HepG2 (cell line): Measurements from ENCODE around the gene GLIS2. TPM values are rescaled to one million over a fixed set of nuclear protein-coding genes. Genes with fewer than 3 reads are reported as not detected.

ENCODE experiments used
- ATAC-seq: fragments of 200-7000 bp; cut with Tn5 transposase; 3 replicates; pipeline ENCODE4 v1.9.1; 2020; ENCODE audit warnings: mild to moderate bottlenecking, moderate library complexity
- BruUV-seq: library from RNA; stranded (reverse); fragments of 400-500 nt; replicated peaks from 2 replicates; lab custom pipeline; 2021; lab: Mats Ljungman, UMichigan
- CTCF ChIA-PET: fragments of 300-600 bp; formaldehyde crosslinking; extraction: SDS; loops from one replicate; lab custom pipeline; 2021; ENCODE audit warnings: low total read pairs, inconsistent platforms, low intra/inter-chr PET ratio; lab: Yijun Ruan, JAX
- POLR2A ChIA-PET: fragments of 350-600 bp; sonication (Branson Sonifier 250); formaldehyde crosslinking; loops from one replicate; lab custom pipeline; 2020; ENCODE audit warnings: antibody characterized with exemption, inconsistent platforms; lab: Yijun Ruan, JAX
- DNase-seq: peaks from one replicate; pipeline ENCODE4 v3.0.0-alpha.2; 2015; ENCODE audit warnings: low spot score
- FAIRE-seq: peaks from 3 replicates; lab custom pipeline; 2011; peaks lifted over from hg19 to GRCh38; lab: Jason Lieb, UNC
- H2AFZ ChIP-seq: one replicate; pipeline ENCODE4 v1.6.1; 2011; ENCODE audit warnings: low read length, inconsistent platforms
- H3K27ac ChIP-seq: fragments of 300-600 bp; 3 replicates; pipeline ENCODE4 v1.8.0; 2011; ENCODE audit warnings: mixed run types, mild to moderate bottlenecking, mixed read lengths, low read length, inconsistent platforms; ENCODE audit not compliant: insufficient read depth; ENCODE audit errors: extremely low read length
- H3K27me3 ChIP-seq, 2 experiments: fragments of 200-600 bp in 1 of 2; 2 replicates in 1 of 2; 3 replicates in 1 of 2; pipeline versions ENCODE4 v1.6.0 to v1.8.0; 2011; ENCODE audit warnings: low read length in 2 of 2, mild to moderate bottlenecking in 2 of 2, moderate library complexity in 2 of 2, inconsistent platforms in 1 of 2; ENCODE audit not compliant: insufficient read depth in 2 of 2, control insufficient read depth in 1 of 2
- H3K36me3 ChIP-seq, 2 experiments: fragments of 200-600 bp in 1 of 2; replicated peaks in 1 of 2; 2 replicates in 1 of 2; 3 replicates in 1 of 2; pipeline versions ENCODE4 v1.5.1 to v1.8.0; 2011; ENCODE audit warnings: low read length in 2 of 2, inconsistent platforms in 1 of 2; ENCODE audit not compliant: insufficient read depth in 2 of 2, control insufficient read depth in 1 of 2
- H3K4me1 ChIP-seq: 2 replicates; pipeline ENCODE4 v1.5.1; 2012; ENCODE audit warnings: low read length, inconsistent platforms; ENCODE audit not compliant: insufficient read depth
- H3K4me2 ChIP-seq: 2 replicates; pipeline ENCODE4 v1.6.0; 2011; ENCODE audit warnings: low read depth, low read length, inconsistent platforms
- H3K4me3 ChIP-seq, 3 experiments: fragments of 200-600 bp in 1 of 3; sonication (generic), shearing (Covaris generic) in 1 of 3; replicated peaks in 1 of 3; 2 replicates each; pipeline ENCODE4 v1.5.1; 2011 to 2016; ENCODE audit warnings: low read length in 3 of 3, inconsistent platforms in 2 of 3, low read depth in 2 of 3, mild to moderate bottlenecking in 2 of 3, control low read depth in 1 of 3, mixed read lengths in 1 of 3; ENCODE audit not compliant: insufficient read depth in 1 of 3
- H3K79me2 ChIP-seq: one replicate; pipeline ENCODE4 v1.6.1; 2011; ENCODE audit warnings: low read length, inconsistent platforms; ENCODE audit not compliant: insufficient read depth
- H3K9ac ChIP-seq: 2 replicates; pipeline ENCODE4 v1.6.0; 2011; ENCODE audit warnings: mild to moderate bottlenecking, low read depth, low read length, inconsistent platforms; ENCODE audit not compliant: insufficient read depth
- H3K9me3 ChIP-seq: 2 replicates; pipeline ENCODE4 v1.5.1; 2012; ENCODE audit warnings: mild to moderate bottlenecking, low read length
- H4K20me1 ChIP-seq: 2 replicates; pipeline ENCODE4 v1.6.0; 2011; ENCODE audit warnings: inconsistent platforms, mild to moderate bottlenecking, low read length, moderate library complexity; ENCODE audit not compliant: insufficient read depth
- ARNT2 ChIP-seq: sonication (generic); formaldehyde crosslinking; IDR thresholded peaks from 2 replicates; pipeline ENCODE4 v1.8.0; 2022; ENCODE audit warnings: mild to moderate bottlenecking, low read depth, missing genetic modification reagents, moderate library complexity
- GATAD2A ChIP-seq: IDR thresholded peaks from 2 replicates; pipeline ENCODE4 v1.6.1; 2016
- LCORL ChIP-seq, 2 experiments: fragments of 450-650 bp in 1 of 2; sonication (generic) in 1 of 2; formaldehyde crosslinking in 1 of 2; IDR thresholded peaks; 2 replicates each; pipeline versions ENCODE4 v1.5.0 to v1.6.1; 2017 to 2020; ENCODE audit warnings: antibody characterized with exemption in 1 of 2, missing genetic modification reagents in 1 of 2
- SRSF9 ChIP-seq: fragments of 200-400 bp; formaldehyde crosslinking; IDR thresholded peaks from 2 replicates; pipeline ENCODE4 v1.6.1; 2018; ENCODE audit warnings: borderline replicate concordance, mild to moderate bottlenecking, low read depth, low read length; ENCODE audit not compliant: insufficient read depth, poor library complexity, severe bottlenecking
- ZEB1 ChIP-seq: IDR thresholded peaks from 2 replicates; pipeline ENCODE4 v1.6.1; 2012; ENCODE audit warnings: mild to moderate bottlenecking, low read depth, inconsistent platforms; ENCODE audit not compliant: insufficient replicate concordance
- ZNF746 ChIP-seq: sonication (generic); formaldehyde crosslinking; IDR thresholded peaks from 2 replicates; pipeline ENCODE4 v1.8.0; 2022; ENCODE audit warnings: mild to moderate bottlenecking, missing genetic modification reagents
- ZNF768 ChIP-seq: sonication (generic); formaldehyde crosslinking; IDR thresholded peaks from 2 replicates; pipeline ENCODE4 v1.4.0; 2020; ENCODE audit warnings: missing genetic modification reagents
- WGBS: methylation state at CpG from one replicate; pipeline ENCODE4 v1.1.6; 2017; ENCODE audit warnings: low lambda C conversion rate; 5-methylcytosine and 5-hydroxymethylcytosine counted together
- in situ Hi-C: cut with HindIII; loops from 2 replicates; pipeline ENCODE4 v1.10.0; 2017; ENCODE audit warnings: low pct_unique_long_range_greater_than_20kb; ENCODE audit not compliant: extremely low pct_ligation_motif_present
- intact Hi-C: fragments of 100-400 bp; cut with micrococcal nuclease; formaldehyde crosslinking; loops from one replicate; pipeline ENCODE4 v1.10.0; 2022; ENCODE audit not compliant: unreplicated experiment
- polyA plus RNA-seq, 8 experiments: library from polyadenylated mRNA; depleted of rRNA in 3 of 8; stranded (reverse) in 7 of 8; unstranded in 1 of 8; fragments of >200 nt; fragmentation: Illumina TruSeq in 4 of 8; extraction: Trizol in 4 of 8; gene quantifications; 2 replicates each; pipeline versions ENCODE4 v1.2.1 to v1.2.3, GENCODE V29; 2011 to 2016; ENCODE audit warnings: low read depth in 4 of 8, missing spikeins in 1 of 8, mixed read lengths in 1 of 8; ENCODE audit not compliant: insufficient read depth in 1 of 8
- total RNA-seq, 5 experiments: library from RNA; depleted of rRNA; stranded (reverse); fragments of >200 nt; fragmentation: Illumina TruSeq; extraction: Trizol; gene quantifications; 2 replicates each; pipeline ENCODE4 v1.2.3, GENCODE V29; 2016; ENCODE audit warnings: low read depth in 1 of 5
- TF ChIP-seq, protein P1 (sequence below): fragments of 450-650 bp; IDR thresholded peaks from 2 replicates; pipeline ENCODE4 v1.6.1; 2016
- TF ChIP-seq, protein P2 (sequence below): sonication (generic); formaldehyde crosslinking; conservative IDR thresholded peaks from 2 replicates; pipeline ENCODE4 v1.8.0; 2022; ENCODE audit warnings: missing genetic modification reagents
- TF ChIP-seq, protein P3 (sequence below): sonication (generic); formaldehyde crosslinking; IDR thresholded peaks from 2 replicates; pipeline ENCODE4 v1.4.0; 2020; ENCODE audit warnings: missing genetic modification reagents
- TF ChIP-seq, protein P4 (sequence below): fragments of 450-650 bp; IDR thresholded peaks from 2 replicates; pipeline ENCODE4 v1.6.1; 2017

GLIS2 gene
- total and polyA plus RNA-seq, 2 of the 13 experiments (the other 11 are each of a cell fraction or from before 2014, with no cell fraction given), result 0.28 to 0.29 TPM

DNA sequence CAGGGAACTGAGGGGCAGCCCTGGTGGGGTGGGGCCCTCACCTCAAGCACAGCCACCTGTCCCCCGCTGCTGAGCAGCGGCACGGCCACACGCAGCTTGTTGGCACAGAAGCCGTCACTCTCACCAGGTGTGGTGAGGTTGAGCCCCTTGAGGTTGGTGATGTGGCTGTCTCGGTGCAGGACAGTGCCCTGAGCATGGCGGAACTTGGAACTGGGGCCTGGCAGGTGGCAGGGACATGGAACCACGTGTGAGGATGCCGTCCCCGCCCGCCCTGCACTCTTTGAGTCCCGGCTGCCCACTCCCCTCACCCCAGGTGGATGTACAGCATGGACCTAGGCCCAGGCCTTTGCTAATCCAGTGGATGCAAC lies 46.1 kb downstream of the GLIS2 start:
- 100% methylated on average over 2 of the region's 12 CpGs for WGBS
- FAIRE-seq, result no peak
- Histone ChIP-seq H4K20me1 (no peaks in the 10 kb centered on the region), H3K4me2 (no peak overlapping the region), H3K27ac (no peak overlapping the region), H3K4me1 (peaks cover 24% of the 10 kb centered on the region), H3K9me3 (no peaks in the 10 kb centered on the region), H3K4me3 (no peak overlapping the region), H2AFZ (no peak overlapping the region), H3K79me2 (no peaks in the 10 kb centered on the region), H3K27me3 (no peaks in the 10 kb centered on the region), H3K36me3 (peaks cover 0 to 1% of the 10 kb centered on the region in 2 experiments; a peak in 1 of 5 replicates), H3K9ac (no peak overlapping the region)
- ChIA-PET CTCF (interaction anchor here (4.9 kb wide), 1 partner anchor 41 kb away, joined by 92 read pairs; no protein-coding TSS in a partner anchor), POLR2A (interaction anchor here (1.8 to 2.4 kb wide), 2 partner anchors 9 to 11 kb away, joined by 9 to 10 read pairs; partner anchors contain the start of gene VASN)
- in situ Hi-C loops (no loop called here), intact Hi-C loops (no loop called here)
- TF ChIP-seq ZNF768, result peak; percentile 9; the same call in 1 of the 2 replicates
- TF ChIP-seq LCORL (IDR thresholded peaks at IDR 0.05), result no peak
- TF ChIP-seq LCORL (CRISPR knock-in tag; IDR thresholded peaks at IDR 0.05), result no peak
- no peak for TF ChIP-seq SRSF9
- TF ChIP-seq, protein P1, sequence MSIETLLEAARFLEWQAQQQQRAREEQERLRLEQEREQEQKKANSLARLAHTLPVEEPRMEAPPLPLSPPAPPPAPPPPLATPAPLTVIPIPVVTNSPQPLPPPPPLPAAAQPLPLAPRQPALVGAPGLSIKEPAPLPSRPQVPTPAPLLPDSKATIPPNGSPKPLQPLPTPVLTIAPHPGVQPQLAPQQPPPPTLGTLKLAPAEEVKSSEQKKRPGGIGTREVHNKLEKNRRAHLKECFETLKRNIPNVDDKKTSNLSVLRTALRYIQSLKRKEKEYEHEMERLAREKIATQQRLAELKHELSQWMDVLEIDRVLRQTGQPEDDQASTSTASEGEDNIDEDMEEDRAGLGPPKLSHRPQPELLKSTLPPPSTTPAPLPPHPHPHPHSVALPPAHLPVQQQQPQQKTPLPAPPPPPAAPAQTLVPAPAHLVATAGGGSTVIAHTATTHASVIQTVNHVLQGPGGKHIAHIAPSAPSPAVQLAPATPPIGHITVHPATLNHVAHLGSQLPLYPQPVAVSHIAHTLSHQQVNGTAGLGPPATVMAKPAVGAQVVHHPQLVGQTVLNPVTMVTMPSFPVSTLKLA, result 0 out of 2 replicates have a peak, but pooled peaks have one; percentile 31
- DNase-seq, result no peak
- no peak for ATAC-seq
- no TSS peak for BruUV-seq

DNA sequence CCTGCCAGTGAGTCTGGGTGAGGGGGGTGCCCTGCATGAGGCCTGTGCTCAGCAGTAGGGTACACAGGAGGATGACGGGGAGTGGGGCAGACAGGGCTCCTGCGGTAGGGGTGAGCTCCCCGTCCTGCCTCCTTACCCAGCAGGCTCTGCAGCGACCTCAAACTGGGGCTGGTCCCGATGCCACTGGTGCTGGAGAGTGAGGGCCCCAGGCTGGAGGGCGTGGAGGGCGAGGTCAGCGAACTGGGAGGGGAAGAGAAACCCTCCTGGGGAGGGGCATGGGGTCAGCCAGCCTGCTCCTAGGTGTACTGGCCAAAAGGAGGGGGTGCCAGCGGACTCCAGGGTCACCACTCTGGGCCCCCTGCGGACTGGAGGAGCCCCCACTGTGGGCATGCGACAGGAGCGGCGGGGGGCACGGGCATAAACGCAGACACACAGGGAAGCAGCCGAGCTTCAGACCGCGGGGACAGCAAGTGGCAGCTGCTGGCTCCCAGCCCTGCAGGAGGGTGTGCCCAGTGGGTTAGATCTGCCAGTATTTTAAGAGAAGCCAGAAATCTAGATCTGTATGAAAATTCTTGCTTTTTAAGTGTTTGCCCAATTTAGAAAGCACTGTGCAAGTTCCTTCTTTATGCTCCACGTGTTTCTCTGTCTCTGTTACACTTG lies 46.7 kb downstream of the GLIS2 start:
- DNase-seq (no peak), ATAC-seq (no peak), FAIRE-seq (no peak)
- Histone ChIP-seq H3K4me3 (no peak overlapping the region), H3K4me1 (peaks cover 31% of the 10 kb centered on the region), H3K9me3 (no peaks in the 10 kb centered on the region), H3K79me2 (no peaks in the 10 kb centered on the region), H4K20me1 (no peaks in the 10 kb centered on the region), H2AFZ (no peak overlapping the region), H3K9ac (no peak overlapping the region), H3K36me3 (peaks cover 0 to 1% of the 10 kb centered on the region in 2 experiments; a peak in 1 of 5 replicates), H3K27me3 (no peaks in the 10 kb centered on the region), H3K27ac (no peak overlapping the region), H3K4me2 (no peak overlapping the region)
- 90% methylated on average over 15 of the region's 19 CpGs for WGBS
- intact Hi-C loops (no loop called here), in situ Hi-C loops (no loop called here)
- BruUV-seq, result no TSS peak
- ChIA-PET POLR2A (interaction anchor here (2.4 kb wide), 1 partner anchor 8 kb away, joined by 10 read pairs; the partner anchor contains the start of gene VASN), CTCF (no interaction called here)
- TF ChIP-seq, protein P2, sequence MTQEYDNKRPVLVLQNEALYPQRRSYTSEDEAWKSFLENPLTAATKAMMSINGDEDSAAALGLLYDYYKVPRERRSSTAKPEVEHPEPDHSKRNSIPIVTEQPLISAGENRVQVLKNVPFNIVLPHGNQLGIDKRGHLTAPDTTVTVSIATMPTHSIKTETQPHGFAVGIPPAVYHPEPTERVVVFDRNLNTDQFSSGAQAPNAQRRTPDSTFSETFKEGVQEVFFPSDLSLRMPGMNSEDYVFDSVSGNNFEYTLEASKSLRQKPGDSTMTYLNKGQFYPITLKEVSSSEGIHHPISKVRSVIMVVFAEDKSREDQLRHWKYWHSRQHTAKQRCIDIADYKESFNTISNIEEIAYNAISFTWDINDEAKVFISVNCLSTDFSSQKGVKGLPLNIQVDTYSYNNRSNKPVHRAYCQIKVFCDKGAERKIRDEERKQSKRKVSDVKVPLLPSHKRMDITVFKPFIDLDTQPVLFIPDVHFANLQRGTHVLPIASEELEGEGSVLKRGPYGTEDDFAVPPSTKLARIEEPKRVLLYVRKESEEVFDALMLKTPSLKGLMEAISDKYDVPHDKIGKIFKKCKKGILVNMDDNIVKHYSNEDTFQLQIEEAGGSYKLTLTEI (CRISPR knock-in tag), result no peak
- no peak for TF ChIP-seq ZNF746
- TF ChIP-seq GATAD2A, result no peak
- TF ChIP-seq, protein P3, sequence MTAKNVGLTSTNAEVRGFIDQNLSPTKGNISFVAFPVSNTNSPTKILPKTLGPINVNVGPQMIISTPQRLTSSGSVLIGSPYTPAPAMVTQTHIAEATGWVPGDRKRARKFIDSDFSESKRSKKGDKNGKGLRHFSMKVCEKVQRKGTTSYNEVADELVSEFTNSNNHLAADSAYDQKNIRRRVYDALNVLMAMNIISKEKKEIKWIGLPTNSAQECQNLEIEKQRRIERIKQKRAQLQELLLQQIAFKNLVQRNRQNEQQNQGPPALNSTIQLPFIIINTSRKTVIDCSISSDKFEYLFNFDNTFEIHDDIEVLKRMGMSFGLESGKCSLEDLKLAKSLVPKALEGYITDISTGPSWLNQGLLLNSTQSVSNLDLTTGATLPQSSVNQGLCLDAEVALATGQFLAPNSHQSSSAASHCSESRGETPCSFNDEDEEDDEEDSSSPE (CRISPR knock-in tag), result no peak
- TF ChIP-seq, protein P4, sequence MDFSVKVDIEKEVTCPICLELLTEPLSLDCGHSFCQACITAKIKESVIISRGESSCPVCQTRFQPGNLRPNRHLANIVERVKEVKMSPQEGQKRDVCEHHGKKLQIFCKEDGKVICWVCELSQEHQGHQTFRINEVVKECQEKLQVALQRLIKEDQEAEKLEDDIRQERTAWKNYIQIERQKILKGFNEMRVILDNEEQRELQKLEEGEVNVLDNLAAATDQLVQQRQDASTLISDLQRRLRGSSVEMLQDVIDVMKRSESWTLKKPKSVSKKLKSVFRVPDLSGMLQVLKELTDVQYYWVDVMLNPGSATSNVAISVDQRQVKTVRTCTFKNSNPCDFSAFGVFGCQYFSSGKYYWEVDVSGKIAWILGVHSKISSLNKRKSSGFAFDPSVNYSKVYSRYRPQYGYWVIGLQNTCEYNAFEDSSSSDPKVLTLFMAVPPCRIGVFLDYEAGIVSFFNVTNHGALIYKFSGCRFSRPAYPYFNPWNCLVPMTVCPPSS, result no peak
- no peak for TF ChIP-seq ZEB1
- TF ChIP-seq ARNT2 (CRISPR knock-in tag), result no peak
